ENCODE results near the gene HMCN1. TPM values are rescaled to one million over a fixed set of nuclear protein-coding genes. Genes with fewer than 3 reads are reported as not detected.

The HMCN1 gene
- total RNA-seq, 1 donor from 2014 or later, result 1.6 TPM

- DNase-seq (ENCODE audit: low read depth), result no peak
- H3K4me3 ChIP-seq (ENCODE audit: low read depth, low read length), result no peak overlapping the region
- TF ChIP-seq CTCF (conservative IDR thresholded peaks at IDR 0.05; ENCODE audit: low read depth, low read length), result no peak
Observed at GRCh38 chr1:185696422-185697150, 37.6 kb upstream of the HMCN1 start.

GRCh38 chr1:185699874-185700273, 34.3 kb upstream of the HMCN1 start:
- no peak for DNase-seq (ENCODE audit: low read depth)
- no peak for TF ChIP-seq CTCF (conservative IDR thresholded peaks at IDR 0.05; ENCODE audit: low read depth, low read length)
- H3K4me3 ChIP-seq (ENCODE audit: low read depth, low read length), result no peak overlapping the region

- TF ChIP-seq CTCF (conservative IDR thresholded peaks at IDR 0.05; ENCODE audit: low read depth, low read length), result no peak
- no peak for DNase-seq (ENCODE audit: low read depth)
- H3K4me3 ChIP-seq (ENCODE audit: low read depth, low read length), result no peak overlapping the region
Observed at GRCh38 chr1:185701650-185702049, 32.5 kb upstream of the HMCN1 start.

GRCh38 chr1:185704181-185704580, 30.0 kb upstream of the HMCN1 start:
- TF ChIP-seq CTCF (conservative IDR thresholded peaks at IDR 0.05; ENCODE audit: low read depth, low read length), result no peak
- no peak for DNase-seq (ENCODE audit: low read depth)
- H3K4me3 ChIP-seq (ENCODE audit: low read depth, low read length), result no peak overlapping the region

- TF ChIP-seq CTCF (conservative IDR thresholded peaks at IDR 0.05; ENCODE audit: low read depth, low read length), result no peak
- no peak for DNase-seq (ENCODE audit: low read depth)
- H3K4me3 ChIP-seq (ENCODE audit: low read depth, low read length), result no peak overlapping the region
Observed at GRCh38 chr1:185716095-185716494, 18.1 kb upstream of the HMCN1 start.

- peak; percentile 89 for DNase-seq (ENCODE audit: low read depth)
- no peak overlapping the region for H3K4me3 ChIP-seq (ENCODE audit: low read depth, low read length)
- peak; percentile 54 for TF ChIP-seq CTCF (conservative IDR thresholded peaks at IDR 0.05; ENCODE audit: low read depth, low read length)
Observed at GRCh38 chr1:185719021-185719420, 15.2 kb upstream of the HMCN1 start.

All from epithelial cell of proximal tubule (primary cell).